Spleen (tissue), 11 donors: ENCODE results near the gene NPHS1. TPM values are rescaled to one million over a fixed set of nuclear protein-coding genes. Genes with fewer than 3 reads are reported as not detected.
"Not testable (repeated sequence)": the region's sequence is repeated elsewhere in the genome, so short reads cannot be mapped to it uniquely, and the experiment has no call there.

ENCODE experiments used
- DNase-seq: peaks from one replicate; pipeline ENCODE4 v3.0.0-alpha.2; 2020
- H3K27ac ChIP-seq, 8 donors: fragments of 200-600 bp; sonication (generic) in 7 of 8; 1 replicate in 4 of 8; 2 replicates in 4 of 8; pipeline versions ENCODE4 v1.5.0 to v1.8.0; 2016 to 2021; ENCODE audit warnings: inconsistent platforms in 4 of 8, mild to moderate bottlenecking in 4 of 8, moderate library complexity in 1 of 8
- H3K27me3 ChIP-seq, 7 donors: fragments of 200-600 bp; sonication (generic) in 6 of 7; replicated peaks in 1 of 7; 1 replicate in 4 of 7; 2 replicates in 3 of 7; pipeline versions ENCODE4 v1.5.0 to v1.8.0; 2016 to 2021; ENCODE audit warnings: inconsistent platforms in 3 of 7, mild to moderate bottlenecking in 1 of 7
- H3K36me3 ChIP-seq, 6 donors: fragments of 200-600 bp; sonication (generic) in 5 of 6; 1 replicate in 4 of 6; 2 replicates in 2 of 6; pipeline versions ENCODE4 v1.5.0 to v1.8.0; 2016 to 2021; ENCODE audit warnings: inconsistent platforms in 2 of 6
- H3K4me1 ChIP-seq, 6 donors: fragments of 200-600 bp; sonication (generic) in 5 of 6; 1 replicate in 3 of 6; 2 replicates in 3 of 6; pipeline versions ENCODE4 v1.5.0 to v1.8.0; 2016 to 2021; ENCODE audit warnings: inconsistent platforms in 3 of 6
- H3K4me3 ChIP-seq, 8 donors: fragments of 200-600 bp; sonication (generic) in 7 of 8; 1 replicate in 4 of 8; 2 replicates in 4 of 8; pipeline versions ENCODE4 v1.5.0 to v1.8.0; 2016 to 2021; ENCODE audit warnings: inconsistent platforms in 4 of 8, mild to moderate bottlenecking in 4 of 8, moderate library complexity in 2 of 8
- H3K9me3 ChIP-seq, 8 donors: fragments of 200-600 bp; sonication (generic) in 7 of 8; 1 replicate in 4 of 8; 2 replicates in 4 of 8; pipeline versions ENCODE4 v1.5.0 to v1.8.0; 2016 to 2021; ENCODE audit warnings: inconsistent platforms in 4 of 8
- CTCF ChIP-seq, 11 experiments: fragments of 200-600 bp in 7 of 11; fragments of 450-650 bp in 4 of 11; sonication (generic) in 4 of 11; IDR thresholded peaks in 8 of 11; conservative IDR thresholded peaks in 3 of 11; 1 replicate in 7 of 11; 2 replicates in 4 of 11; pipeline versions ENCODE4 v1.4.0 to v1.8.0; 2016 to 2021; ENCODE audit warnings: antibody characterized with exemption in 11 of 11, inconsistent platforms in 4 of 11, mild to moderate bottlenecking in 1 of 11
- POLR2A ChIP-seq, 3 donors: fragments of 450-650 bp; IDR thresholded peaks; one replicate each; pipeline ENCODE4 v1.5.1; 2017; ENCODE audit warnings: antibody characterized with exemption in 3 of 3, mild to moderate bottlenecking in 1 of 3
- POLR2AphosphoS5 ChIP-seq, 3 donors: sonication (generic); formaldehyde crosslinking; IDR thresholded peaks; one replicate each; pipeline ENCODE4 v1.5.1; 2017; ENCODE audit warnings: antibody characterized with exemption in 3 of 3
- WGBS, 5 donors: extraction: QIAGEN DNeasy Blood & Tissue Kit in 3 of 5; methylation state at CpG; one replicate each; pipeline versions ENCODE4 v1.1.5 to v1.1.7; 2013 to 2018; 5-methylcytosine and 5-hydroxymethylcytosine counted together
- intact Hi-C: fragments of 100-400 bp; cut with DNase I; formaldehyde crosslinking; loops from one replicate; pipeline ENCODE4 v1.15.0; 2023; ENCODE audit warnings: low total_unique reads
- polyA plus RNA-seq, 3 donors: library from polyadenylated mRNA; stranded (reverse); fragments of 200-250 nt; gene quantifications; one replicate each; pipeline ENCODE4 v1.2.1, GENCODE V29; 2013
- total RNA-seq, 7 donors: library from RNA; depleted of rRNA in 3 of 7; stranded (reverse); fragments of >200 nt in 3 of 7; fragmentation: NEBNext Ultra II Directional in 4 of 7; extraction: Animal tissue kit (Norgen Biotek cat#: 25700) in 4 of 7; gene quantifications; one replicate each; pipeline versions ENCODE4 v1.1.0 to v1.2.1, GENCODE V29; 2016 to 2021
- donor health status: healthy with polysubstance abuse.
- donor health status: DM: no; HTN: no; CAD: no; lungs with moderate emphysema.
- donor health status: DM: no; HTN: no; CAD: no.
- donor health status: Bipolar disorder and iron deficiency.
- donor health status: healthy.
- donor health status: DM: no; HTN: no; CAD: no.
- donor health status: DM: yes; HTN: yes; CAD: no.

Gene NPHS1
- total and polyA plus RNA-seq, 10 donors: 0.10 to 0.60 (median 0.20) TPM; not detected in 5

- H3K27ac ChIP-seq: no peak overlapping the region
- no peaks in the 10 kb centered on the region for H3K36me3 ChIP-seq
- H3K9me3 ChIP-seq: peaks cover 0 to 12% (median 7%) of the 10 kb centered on the region in 8 donors
- H3K27me3 ChIP-seq: peaks cover 4 to 79% (median 51%) of the 10 kb centered on the region in 7 donors
- DNase-seq: no peak
- no peak for TF ChIP-seq CTCF (IDR thresholded peaks at IDR 0.05 in 8 of 11, conservative IDR thresholded peaks at IDR 0.05 in 3 of 11)
- TF ChIP-seq POLR2AphosphoS5 (IDR thresholded peaks at IDR 0.05): no peak
- TF ChIP-seq POLR2A (IDR thresholded peaks at IDR 0.05): no peak
- intact Hi-C loops: no loop called here
- H3K4me3 ChIP-seq: peak overlapping the region in 1 of 8 donors; percentile 9
- 12 to 17% (median 16%) methylated on average over 18 to 42 of the region's 42 CpGs for WGBS, 5 donors
- peaks cover 7 to 25% (median 14%) of the 10 kb centered on the region in 6 donors for H3K4me1 ChIP-seq
Measured at GRCh38 chr19:35843676-35844481, 8.4 kb downstream of the NPHS1 start.

- DNase-seq: no peak
- Histone ChIP-seq H3K4me3 (no peak overlapping the region), H3K36me3 (no peaks in the 10 kb centered on the region), H3K27ac (no peak overlapping the region), H3K27me3 (peaks cover 4 to 75% (median 42%) of the 10 kb centered on the region in 7 donors), H3K9me3 (peaks cover 0 to 23% (median 17%) of the 10 kb centered on the region in 8 donors), H3K4me1 (peaks cover 7 to 25% (median 14%) of the 10 kb centered on the region in 6 donors)
- WGBS, 5 donors: 82 to 87% (median 86%) methylated on average over 4 of the region's 4 CpGs
- intact Hi-C loops: no loop called here
- TF ChIP-seq POLR2A (IDR thresholded peaks at IDR 0.05) (no peak), CTCF (IDR thresholded peaks at IDR 0.05 in 8 of 11, conservative IDR thresholded peaks at IDR 0.05 in 3 of 11) (no peak), POLR2AphosphoS5 (IDR thresholded peaks at IDR 0.05) (no peak)
Measured at GRCh38 chr19:35842666-35843272, 9.5 kb downstream of the NPHS1 start.

GRCh38 chr19:35841961-35842595, 10.2 kb downstream of the NPHS1 start:
- H3K4me1 ChIP-seq: peaks cover 7 to 25% (median 14%) of the 10 kb centered on the region in 6 donors
- H3K9me3 ChIP-seq: peaks cover 0 to 24% (median 17%) of the 10 kb centered on the region in 8 donors
- H3K4me3 ChIP-seq: no peak overlapping the region
- H3K36me3 ChIP-seq: no peaks in the 10 kb centered on the region
- no peak overlapping the region for H3K27ac ChIP-seq
- TF ChIP-seq POLR2AphosphoS5 (IDR thresholded peaks at IDR 0.05): no peak
- TF ChIP-seq POLR2A (IDR thresholded peaks at IDR 0.05): no peak
- no peak for TF ChIP-seq CTCF (IDR thresholded peaks at IDR 0.05 in 8 of 11, conservative IDR thresholded peaks at IDR 0.05 in 3 of 11)
- 81 to 87% (median 84%) methylated on average over 12 to 13 of the region's 13 CpGs for WGBS, 5 donors
- peaks cover 4 to 71% (median 37%) of the 10 kb centered on the region in 7 donors for H3K27me3 ChIP-seq
- intact Hi-C loops: no loop called here
- no peak for DNase-seq

- DNase-seq: not testable (repeated sequence)
Measured at GRCh38 chr19:35836096-35836495, 16.2 kb downstream of the NPHS1 start.

More at GRCh38 chr19:35836096-35836495, 16.2 kb downstream of the NPHS1 start:
- Histone ChIP-seq H3K27me3 (peaks cover 0 to 66% (median 0%) of the 10 kb centered on the region in 7 donors), H3K9me3 (peaks cover 0 to 24% (median 17%) of the 10 kb centered on the region in 8 donors)
- H3K27ac ChIP-seq, H3K4me3 ChIP-seq, intact Hi-C loops, H3K36me3 ChIP-seq, H3K4me1 ChIP-seq: not testable (repeated sequence)
- WGBS, 5 donors: 56 to 71% (median 66%) methylated on average over 11 of the region's 11 CpGs
